HG03442 (cell line): Measurements from ENCODE around the gene NUDC.

Source experiments
- ATAC-seq: cut with Tn5 transposase; IDR thresholded peaks from one replicate; pipeline ENCODE4 v1.9.1; 2021; ENCODE audit warnings: mild to moderate bottlenecking, moderate library complexity; ENCODE audit not compliant: unreplicated experiment

The NUDC gene

DNA sequence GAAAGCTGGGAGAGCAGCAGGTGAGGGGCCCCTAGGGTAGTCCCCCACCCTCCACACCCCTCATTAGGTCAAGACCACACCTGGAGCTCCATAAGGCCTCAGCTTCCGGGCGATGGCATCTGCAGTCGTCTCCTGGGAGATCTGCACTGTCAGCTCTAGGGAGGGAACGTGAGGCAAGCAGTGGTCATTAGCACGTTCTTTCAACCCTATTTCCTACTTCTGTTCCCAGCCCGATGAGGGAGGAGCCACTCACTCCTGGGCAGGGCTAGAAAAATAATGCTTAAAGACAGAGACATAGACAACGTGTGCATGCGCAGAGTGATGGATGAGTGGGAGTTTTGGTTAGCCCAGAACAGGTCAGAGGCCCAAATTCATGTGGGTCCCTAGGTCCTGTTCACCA is 29.1 kb downstream of the NUDC start:
- no peak for ATAC-seq

DNA sequence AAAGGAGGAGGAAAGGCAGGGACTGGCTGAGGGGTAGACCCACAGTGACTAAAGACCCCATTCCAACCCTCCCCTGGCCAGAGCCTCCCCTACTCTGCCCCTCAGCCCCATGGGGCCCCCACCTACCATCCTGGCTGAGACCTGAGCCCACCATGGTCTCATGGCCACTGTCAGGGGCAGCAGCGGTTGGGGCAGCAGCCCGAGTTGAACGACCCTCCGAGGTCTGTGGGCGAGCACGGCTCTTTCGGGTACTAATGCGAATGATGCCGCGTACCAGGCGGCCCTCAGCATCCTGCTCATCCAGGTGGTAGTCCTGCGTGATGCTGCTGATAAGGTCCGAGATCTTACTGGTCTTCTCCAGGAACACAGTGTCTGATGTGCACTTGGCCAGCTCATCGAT is 29.7 kb downstream of the NUDC start:
- no peak for ATAC-seq

GRCh38 chr1:26951821-26952497 is 30.4 kb downstream of the NUDC start:
- no peak for ATAC-seq

- no peak for ATAC-seq
Observed at GRCh38 chr1:26953374-26953773, 31.8 kb downstream of the NUDC start.

DNA sequence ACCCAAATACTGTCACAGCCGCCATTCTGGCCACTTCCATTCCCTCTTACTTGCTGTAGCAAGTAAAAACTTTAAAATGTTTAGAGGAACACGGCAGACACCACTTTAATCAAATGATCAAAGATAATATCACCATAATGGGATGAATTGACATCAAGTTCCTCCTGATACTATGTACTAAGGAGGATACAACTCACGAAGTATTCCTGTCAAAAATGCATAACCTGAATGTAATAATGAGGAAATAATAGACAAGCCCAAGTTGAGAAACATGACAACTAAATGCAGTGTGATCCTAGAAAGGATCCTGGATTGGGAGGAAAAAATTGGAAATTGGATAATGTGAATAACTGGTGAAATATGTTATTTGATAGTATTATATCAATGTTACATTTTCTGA is 34.8 kb downstream of the NUDC start:
- no peak for ATAC-seq

GRCh38 chr1:26957306-26957705 is 35.8 kb downstream of the NUDC start:
- ATAC-seq = no peak

DNA sequence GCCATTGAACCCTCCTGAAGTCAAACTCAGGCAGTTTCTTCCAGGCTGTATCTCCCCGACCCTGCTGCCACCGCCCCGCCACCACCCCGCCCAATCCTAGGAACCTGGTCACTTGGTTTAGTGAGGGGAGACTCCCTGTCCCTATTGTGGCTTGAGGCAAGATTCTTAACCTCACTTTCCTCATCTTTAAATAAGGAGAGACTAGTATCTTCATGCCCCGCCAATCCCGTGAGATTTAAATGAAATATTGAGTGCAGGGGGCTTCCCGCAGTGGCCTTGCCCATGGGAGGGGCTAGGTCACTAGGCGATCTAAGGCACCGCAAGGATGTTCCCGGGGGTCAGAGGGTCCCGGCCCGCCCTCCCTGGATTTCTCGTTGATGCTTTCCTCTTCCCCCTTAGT is 37.7 kb downstream of the NUDC start:
- ATAC-seq = no peak

DNA sequence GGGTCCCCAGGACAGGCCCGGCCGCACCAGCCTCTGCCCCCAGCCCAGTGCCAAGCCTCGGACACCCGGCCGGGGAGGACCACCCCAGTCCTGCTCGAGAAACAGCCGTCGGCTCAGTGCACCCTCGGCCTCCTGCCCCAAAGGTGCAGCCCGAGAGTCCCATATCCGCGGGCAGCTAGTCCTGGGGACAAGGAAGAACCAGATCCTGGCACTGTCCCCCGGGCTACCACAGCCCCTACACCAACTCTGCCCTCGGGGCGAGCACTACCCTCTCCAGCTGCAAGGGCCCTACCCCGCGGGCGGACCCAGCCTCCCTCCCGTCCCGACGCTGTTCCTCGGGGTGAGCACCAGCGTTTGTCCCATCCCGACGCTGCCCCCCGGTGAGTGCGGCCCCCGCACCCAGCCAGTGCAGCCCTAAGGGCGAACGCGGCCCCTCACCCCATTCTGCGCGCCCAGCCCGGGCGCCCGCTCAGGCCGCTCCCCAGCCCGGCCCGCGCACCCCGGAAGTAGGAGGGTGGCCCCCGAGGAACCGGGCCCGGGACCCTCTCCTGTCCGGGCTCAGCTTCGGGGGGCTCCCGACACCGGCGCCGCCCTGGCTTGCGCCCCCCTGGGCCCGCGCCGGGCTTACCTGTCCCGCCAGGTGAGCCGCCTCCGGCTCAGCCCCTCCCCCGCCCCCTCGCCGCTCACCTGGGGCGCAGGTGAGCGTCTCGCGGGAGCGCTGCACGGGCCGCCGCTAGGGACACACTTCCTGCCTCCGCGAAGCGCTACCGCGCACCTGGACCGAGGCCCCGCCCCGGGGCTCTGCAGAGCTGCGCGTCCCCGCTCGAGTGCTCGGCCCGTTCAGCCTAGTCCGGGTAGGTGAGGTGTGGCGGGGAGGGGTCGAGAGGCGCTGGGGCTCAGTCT is 38.4 kb downstream of the NUDC start, which contains the start of gene KDF1:
Gene KDF1, minus strand, starts transcription at position 747 of the 903 bp plus-strand sequence. CDS start 8,088 bp downstream, outside the sequence.
- ATAC-seq = no peak

DNA sequence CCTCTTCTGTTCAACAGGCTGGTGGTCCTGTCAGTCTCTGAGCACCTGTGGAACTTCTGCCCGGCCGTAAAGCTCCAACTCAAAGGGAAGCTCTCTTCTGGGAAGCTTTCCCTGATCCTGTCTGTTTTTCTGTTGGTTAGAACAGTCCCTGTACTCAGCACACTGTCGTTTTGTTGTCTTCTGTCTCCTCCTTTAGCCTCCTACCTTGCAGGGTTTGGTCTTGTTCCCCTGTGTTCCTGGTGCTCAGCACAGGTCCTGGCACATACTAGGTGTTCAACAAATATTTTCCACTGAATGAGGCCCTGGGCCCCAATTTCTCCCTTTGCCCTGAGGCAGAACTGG is 39.1 kb downstream of the NUDC start:
- ATAC-seq = no peak

- no peak for ATAC-seq
Observed at GRCh38 chr1:26961826-26962225, 40.3 kb downstream of the NUDC start.

- no peak for ATAC-seq
Observed at GRCh38 chr1:26965213-26965612, 43.7 kb downstream of the NUDC start.

- ATAC-seq = no peak
Observed at GRCh38 chr1:26965628-26966027, 44.1 kb downstream of the NUDC start.

- no peak for ATAC-seq
Observed at GRCh38 chr1:26970810-26971209, 49.3 kb downstream of the NUDC start.

DNA sequence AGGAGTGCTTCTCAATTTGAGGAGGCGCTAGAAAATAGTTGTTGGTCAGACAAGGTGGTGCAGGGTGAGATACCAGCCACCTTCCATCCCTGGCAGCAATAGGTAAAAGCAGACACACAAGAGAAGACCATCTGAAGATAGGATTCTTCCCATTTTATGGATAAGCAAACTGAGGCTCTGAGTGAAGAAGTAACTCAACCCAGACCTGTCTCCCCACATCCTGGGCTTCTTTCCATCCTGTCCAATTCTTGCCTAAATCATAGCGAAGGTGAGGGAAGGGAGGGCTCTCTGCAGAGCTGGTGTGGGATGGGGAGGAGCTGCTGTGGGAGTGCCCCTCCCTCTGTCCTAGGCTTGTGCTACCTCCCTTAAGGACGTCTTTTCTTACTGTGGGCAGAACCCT is 50.0 kb downstream of the NUDC start:
- no peak for ATAC-seq

DNA sequence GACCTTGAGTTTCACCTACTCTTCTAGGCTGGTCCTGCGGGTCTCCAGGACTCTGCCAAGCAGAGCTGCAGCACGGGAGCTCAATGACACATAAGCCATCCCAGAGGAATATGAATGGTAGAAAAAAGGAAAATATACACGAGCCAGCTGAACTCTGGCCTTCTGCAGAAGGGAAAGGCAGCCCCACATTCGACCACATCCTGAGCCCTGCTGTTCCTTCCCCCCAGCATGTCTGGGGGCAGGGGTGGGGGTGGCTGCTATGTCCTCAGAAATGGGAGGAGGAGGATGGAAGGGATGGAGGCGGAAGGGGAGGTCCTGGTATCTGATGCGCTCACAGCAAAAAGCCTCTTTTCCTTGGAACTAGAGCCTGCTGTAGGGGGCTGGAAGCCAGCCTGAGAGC is 50.8 kb downstream of the NUDC start:
- no peak for ATAC-seq

DNA sequence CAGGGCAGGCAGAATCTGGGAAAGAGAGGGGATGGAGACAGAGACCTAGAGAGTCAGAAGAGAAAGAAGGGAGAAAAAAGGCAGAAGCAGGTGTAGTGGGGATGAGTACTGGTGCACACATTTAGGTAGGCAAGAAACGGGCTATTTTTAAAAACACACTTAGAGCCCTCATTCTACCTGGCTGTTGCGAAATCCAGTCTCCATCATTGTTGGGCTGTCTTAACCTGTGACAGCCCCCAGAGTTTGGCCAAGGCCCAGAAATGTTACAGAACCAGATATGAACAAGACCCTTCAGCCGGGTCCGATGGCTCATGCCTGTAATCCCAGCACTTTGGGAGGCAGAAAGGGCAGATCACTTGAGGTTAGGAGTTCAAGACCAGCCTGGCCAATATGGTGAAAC is 51.3 kb downstream of the NUDC start:
- no peak for ATAC-seq

DNA sequence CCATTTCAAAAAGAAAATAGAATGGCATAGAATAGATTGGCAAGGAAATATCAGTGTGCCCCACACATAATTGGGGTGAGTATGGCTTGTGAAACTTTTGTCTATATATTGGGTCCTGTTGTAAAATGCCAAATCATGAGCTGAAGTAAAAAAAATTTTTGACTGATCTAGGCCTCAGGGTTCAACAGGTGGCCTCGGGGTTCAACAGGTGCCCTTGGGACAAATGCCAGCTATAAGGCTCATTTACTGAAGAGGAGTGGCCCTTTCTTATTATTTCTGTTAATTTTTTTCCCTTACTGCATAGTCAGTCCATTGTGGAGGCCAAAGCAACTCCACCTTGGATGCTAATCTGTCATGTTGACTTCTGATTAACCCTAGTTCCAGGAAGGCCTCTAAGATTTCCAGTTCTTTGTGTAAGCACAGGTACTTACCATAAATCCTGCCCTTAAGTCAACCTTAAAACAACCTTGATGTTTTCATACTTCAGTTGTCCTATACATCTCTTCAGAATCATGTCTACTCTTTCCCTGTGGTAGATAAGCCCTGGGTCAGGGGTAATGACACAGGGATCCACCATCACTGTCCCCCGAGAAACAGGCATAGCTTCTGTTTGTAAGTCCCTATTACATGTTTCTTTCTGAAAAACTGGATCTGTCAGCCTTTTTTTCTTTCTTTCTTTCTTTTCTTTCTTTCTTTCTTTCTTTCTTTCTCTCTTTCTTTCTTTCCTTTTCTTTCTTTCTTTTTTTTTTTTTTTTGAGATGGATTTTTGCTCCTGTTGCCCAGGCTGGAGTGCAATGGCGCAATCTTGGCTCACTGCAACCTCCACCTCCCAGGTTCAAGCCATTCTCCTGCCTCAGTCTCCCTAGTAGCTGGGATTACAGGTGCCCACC is 55.3 kb downstream of the NUDC start:
- ATAC-seq = no peak

GRCh38 chr1:26978901-26979300 is 57.4 kb downstream of the NUDC start:
- no peak for ATAC-seq

- ATAC-seq = no peak
Observed at GRCh38 chr1:26981146-26981846, 59.8 kb downstream of the NUDC start.

GRCh38 chr1:26983863-26984262 is 62.3 kb downstream of the NUDC start:
- ATAC-seq = no peak

- no peak for ATAC-seq
Observed at GRCh38 chr1:26984291-26984690, 62.7 kb downstream of the NUDC start.
